GM19035 (cell line): ENCODE data around the gene MREG.

Experiments used
- ATAC-seq: cut with Tn5 transposase; IDR thresholded peaks from one replicate; pipeline ENCODE4 v1.9.1; 2021; ENCODE audit not compliant: unreplicated experiment

MREG gene

DNA sequence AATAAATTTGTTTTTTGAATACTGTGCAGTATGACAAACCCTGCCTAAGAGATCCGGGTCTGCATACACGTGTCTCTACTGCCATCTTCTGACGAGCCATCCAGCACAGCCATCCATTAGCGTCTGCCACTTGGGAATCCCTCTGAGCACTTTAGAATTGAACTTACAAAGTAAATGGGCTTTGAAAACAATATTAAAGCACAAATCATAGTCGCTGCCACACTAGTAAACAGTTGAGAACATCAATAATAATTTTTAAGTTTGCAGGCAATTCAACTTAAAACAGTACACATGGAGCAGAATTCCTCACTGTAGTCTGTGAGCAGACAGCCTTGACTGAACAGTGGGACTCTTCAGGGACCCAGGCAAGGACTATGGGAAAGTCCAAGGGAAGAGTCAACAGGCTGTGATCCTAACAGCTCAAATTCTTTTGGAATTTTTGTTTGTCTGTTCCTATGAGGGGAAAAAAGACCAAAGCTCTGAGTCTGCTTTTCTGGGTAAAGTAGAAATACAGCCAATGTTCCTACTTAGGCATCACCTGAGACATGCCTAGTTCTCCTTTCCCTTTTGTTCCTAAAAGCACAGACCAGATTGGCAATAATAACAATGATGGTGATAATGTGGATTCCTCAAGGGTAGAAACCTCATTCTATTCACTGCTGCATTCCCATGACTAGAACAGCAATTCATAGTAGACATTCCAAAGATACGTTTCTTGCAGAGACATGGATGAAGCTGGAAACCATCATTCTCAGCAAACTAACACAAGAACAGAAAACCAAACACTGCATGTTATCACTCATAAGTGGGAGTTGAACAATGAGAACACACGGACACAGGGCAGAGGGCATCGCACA, 92.9 kb downstream of the MREG start:
- ATAC-seq: peak; percentile 55

GRCh38 chr2:215919624-215920243, 93.6 kb downstream of the MREG start:
- no peak for ATAC-seq

GRCh38 chr2:215918901-215919599, 94.3 kb downstream of the MREG start:
- no peak for ATAC-seq

DNA sequence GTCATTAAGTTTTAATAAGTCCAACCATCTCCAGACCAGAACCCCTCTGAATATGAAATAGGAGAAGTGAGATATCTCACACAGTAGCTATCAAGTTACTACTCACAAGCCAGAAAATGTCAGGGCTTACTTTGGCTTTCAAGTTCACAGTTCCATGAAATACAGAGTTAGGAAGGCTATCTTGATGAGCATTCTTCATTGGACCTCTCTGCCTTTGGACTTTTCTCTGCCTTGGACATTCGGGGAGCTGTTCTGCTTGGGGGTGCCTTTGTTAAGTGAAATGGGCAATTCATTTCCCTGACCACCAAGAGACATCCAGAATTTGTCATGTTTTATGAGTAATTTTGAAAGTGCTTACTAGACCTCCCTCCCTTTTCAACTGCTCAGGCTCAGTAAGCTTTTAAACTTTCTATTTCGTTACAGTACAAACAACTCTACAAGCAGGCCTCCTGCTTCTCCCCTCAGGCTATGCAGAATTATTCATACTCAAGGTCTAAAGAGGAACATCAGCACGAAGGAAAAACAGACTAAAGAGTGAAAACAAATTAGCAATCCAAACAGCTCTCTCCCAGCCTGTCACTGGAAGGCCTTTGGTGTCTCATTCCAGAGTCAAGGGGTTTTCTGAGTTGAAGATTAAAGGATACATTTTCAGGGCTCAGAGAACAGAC, 95.3 kb downstream of the MREG start:
- peak; percentile 83 for ATAC-seq

DNA sequence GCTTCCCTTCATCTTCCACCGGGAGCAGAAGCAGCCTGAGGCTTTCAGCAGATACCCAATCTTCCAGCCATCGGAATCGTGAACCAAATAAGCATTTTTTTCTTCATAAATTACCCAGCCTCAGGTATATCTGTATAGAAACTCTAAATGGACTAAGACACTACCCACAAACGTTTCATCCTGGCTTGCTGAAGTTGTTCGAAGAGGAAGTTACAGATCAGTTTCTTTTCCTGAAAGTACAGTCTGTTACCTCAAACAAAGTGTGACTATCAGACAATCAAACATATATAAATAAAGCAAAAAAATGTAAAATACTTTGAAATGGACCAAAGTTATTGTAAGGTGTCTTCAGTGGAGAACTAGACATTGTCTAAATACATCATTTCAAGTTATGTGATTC, 97.9 kb downstream of the MREG start:
- no peak for ATAC-seq

DNA sequence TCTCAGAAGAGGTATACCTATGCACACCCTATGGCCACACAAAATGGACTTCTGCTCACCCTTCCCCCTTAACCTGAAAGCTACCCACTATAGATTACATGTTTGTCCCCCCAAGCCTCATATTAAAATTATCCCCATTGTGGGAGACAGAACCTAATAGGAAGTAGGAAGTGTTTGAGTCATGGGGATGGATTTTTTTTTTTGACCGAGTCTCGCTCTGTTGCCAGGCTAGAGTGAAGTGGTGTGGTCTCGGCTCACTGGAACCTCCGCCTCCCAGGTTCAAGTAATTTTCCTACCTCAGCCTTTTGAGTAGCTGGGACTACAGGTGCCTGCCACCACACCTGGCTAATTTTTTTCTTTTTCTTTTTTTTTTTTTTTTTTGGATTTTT, 98.6 kb downstream of the MREG start:
- ATAC-seq: no peak

- ATAC-seq: no peak
These were observed 99.1 kb downstream of the MREG start for GRCh38 chr2:215914054-215914776.

DNA sequence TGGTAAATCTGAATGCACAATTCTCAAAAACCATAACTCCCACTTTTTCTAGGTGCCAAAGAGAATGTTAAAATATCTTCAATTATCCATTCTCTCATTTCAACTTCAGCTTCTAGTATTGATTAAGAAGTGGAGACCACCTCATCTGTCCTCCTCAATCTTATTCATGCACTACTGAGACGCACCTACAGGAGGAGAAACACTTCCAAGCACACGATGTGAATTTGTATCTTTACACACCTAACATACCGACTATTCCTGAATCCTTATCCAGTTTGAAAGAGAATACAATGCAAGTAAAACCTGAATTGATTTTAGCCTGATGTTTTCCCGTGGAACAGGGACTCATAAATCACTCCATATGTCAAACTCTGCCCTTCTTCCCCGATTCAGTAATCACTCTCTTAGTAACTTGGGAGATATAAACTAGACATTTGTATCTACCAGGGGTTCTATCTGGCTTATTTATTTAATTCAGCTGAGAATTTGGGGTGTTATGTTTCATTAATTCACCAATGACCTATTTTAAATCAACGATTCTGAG, 101.0 kb downstream of the MREG start:
- no peak for ATAC-seq

- ATAC-seq: no peak
These were observed 101.9 kb downstream of the MREG start for GRCh38 chr2:215911301-215912085.

DNA sequence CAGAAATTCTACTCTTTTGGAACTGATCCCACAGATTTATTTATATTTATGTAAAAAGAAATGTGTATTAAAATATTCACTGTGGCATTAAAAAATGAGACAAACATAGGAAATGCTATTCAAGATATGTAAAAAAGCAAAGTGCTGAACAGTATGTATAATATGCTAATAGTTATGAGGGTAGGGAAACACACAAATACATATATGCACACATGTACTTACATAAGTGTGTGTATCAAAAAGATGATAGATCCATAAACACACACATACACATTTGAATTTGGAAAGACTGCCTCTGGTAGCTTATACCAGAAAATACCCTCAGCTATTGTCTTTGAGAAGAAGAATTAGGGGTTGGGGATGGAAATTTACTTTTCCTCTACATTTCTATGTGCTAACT, 103.2 kb downstream of the MREG start:
- no peak for ATAC-seq

DNA sequence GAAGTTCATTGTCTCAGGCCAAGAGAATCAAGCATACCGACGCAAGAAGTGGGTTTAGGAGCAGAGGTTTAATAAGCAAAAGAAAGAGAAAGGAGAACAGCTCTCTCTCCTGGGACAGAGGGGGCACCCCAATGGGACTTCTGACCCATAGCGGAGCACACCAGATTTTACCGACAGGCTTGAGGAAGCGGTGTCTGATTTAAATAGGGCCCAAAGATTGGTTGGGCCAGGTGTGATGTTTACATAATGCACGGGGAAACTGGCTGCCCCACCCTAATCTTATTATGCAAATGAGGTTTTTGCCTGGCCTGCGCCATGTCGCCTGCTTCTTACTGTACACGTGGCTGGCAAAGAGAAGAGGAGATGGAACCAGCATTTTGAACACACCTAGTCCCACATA, 106.2 kb downstream of the MREG start:
- no peak for ATAC-seq

GRCh38 chr2:215906458-215906857, 106.9 kb downstream of the MREG start:
- ATAC-seq: no peak

DNA sequence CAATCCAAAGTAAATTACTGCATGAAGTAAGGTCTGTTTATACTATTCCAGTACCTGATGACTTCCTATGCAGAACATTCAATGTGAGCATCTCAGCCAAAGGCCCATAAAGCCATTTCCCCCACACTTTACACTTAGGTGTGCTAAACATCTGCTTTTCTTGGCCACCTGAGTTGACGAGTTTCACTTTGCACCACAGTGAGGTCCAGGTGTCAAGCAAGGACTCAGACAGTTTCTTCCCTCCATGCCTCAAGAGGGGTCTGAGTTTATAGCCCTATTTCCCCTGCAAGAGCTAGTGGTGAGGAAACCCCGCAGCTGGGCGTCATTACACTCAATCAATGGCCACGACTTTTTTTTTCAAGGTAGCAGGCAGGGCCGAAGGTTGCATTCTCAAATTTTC, 107.7 kb downstream of the MREG start:
- ATAC-seq: no peak

DNA sequence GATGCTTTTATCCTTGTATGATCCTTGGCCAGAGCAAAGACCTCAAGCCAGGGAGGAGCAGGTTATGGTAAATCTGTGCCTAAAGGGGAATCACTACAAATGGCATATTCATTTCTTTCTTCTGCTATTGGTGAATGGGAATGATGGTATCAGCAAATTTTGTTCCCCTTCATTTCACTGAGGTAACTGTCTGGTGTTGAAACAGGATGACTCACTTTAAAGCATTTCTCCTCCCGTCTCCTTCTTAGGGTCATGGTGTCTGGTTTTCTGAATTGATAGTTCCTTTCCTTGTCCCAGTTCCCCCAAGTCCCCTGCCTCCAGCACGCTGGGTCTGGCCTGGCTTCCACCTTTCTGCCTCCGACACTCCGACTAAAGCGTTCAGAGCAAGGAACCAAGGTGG, 109.2 kb downstream of the MREG start:
- ATAC-seq: no peak

DNA sequence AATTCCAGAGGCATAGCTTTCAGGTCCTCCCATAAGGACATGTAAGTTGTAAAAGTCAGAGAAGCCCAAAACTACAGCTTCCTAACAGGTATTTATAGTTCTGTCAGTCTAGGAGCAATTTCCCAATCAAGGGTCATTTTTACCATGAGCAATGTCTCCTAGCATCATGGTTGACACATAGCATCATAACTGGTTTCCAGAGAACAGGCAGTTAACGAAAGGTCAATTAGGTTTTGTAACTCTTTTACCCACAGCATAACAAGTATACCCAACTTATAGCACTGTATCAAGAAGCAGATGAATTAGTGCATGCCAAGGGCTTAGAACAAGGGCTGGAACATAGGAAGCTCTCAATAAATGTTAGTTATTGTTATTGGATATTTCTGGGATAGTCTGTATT, 110.1 kb downstream of the MREG start:
- no peak for ATAC-seq

GRCh38 chr2:215901796-215902195, 111.6 kb downstream of the MREG start:
- ATAC-seq: no peak

- ATAC-seq: peak; percentile 62
These were observed 112.5 kb downstream of the MREG start for GRCh38 chr2:215900843-215901242.

GRCh38 chr2:215900203-215900611, 113.1 kb downstream of the MREG start:
- no peak for ATAC-seq

- ATAC-seq: no peak
These were observed 113.9 kb downstream of the MREG start for GRCh38 chr2:215899141-215900074.
